PC-9 (cell line): ENCODE results near the gene STK32B. TPM values are rescaled to one million over a fixed set of nuclear protein-coding genes. Genes with fewer than 3 reads are reported as not detected.

ENCODE experiments used
- BruUV-seq: library from RNA; stranded (reverse); fragments of 400-500 nt; replicated peaks from 2 replicates; lab custom pipeline; 2021; lab: Mats Ljungman, UMichigan
- CTCF ChIA-PET: fragments of 300-600 bp; sonication (Branson Sonifier 250); formaldehyde crosslinking; loops from one replicate; lab custom pipeline; 2022; ENCODE audit warnings: antibody characterized with exemption; lab: Charles Lee
- POLR2A ChIA-PET: fragments of 300-600 bp; sonication (Branson Sonifier 250); formaldehyde crosslinking; loops from one replicate; lab custom pipeline; 2022; ENCODE audit warnings: antibody characterized with exemption; ENCODE audit not compliant: unreplicated experiment; lab: Charles Lee
- DNase-seq, 2 experiments: peaks; one replicate each; pipeline versions ENCODE4 v3.0.0 to v3.0.0-alpha.2; 2015 to 2022; ENCODE audit warnings: mixed read lengths in 1 of 2
- H2AFZ ChIP-seq: fragments of 200-600 bp; sonication (generic); 2 replicates; pipeline ENCODE4 v1.8.1; 2017; ENCODE audit warnings: antibody characterized with exemption
- H3F3A ChIP-seq: fragments of 200-600 bp; sonication (generic); 2 replicates; pipeline ENCODE4 v1.8.1; 2017; ENCODE audit warnings: antibody characterized with exemption, mild to moderate bottlenecking, low read depth; ENCODE audit not compliant: insufficient read depth
- H3K27ac ChIP-seq: fragments of 200-600 bp; sonication (generic); 2 replicates; pipeline ENCODE4 v1.6.1; 2016; ENCODE audit warnings: mixed run types
- H3K27me3 ChIP-seq: fragments of 200-600 bp; sonication (generic); 2 replicates; pipeline ENCODE4 v1.6.1; 2016; ENCODE audit warnings: low read depth, mixed run types; ENCODE audit not compliant: insufficient read depth
- H3K36me3 ChIP-seq: fragments of 200-600 bp; sonication (generic); 2 replicates; pipeline ENCODE4 v1.6.1; 2016; ENCODE audit warnings: low read depth, mixed run types
- H3K4me1 ChIP-seq: fragments of 200-600 bp; sonication (generic); replicated peaks from 2 replicates; pipeline ENCODE4 v1.6.1; 2016; ENCODE audit warnings: mixed run types; ENCODE audit not compliant: insufficient read depth
- H3K4me2 ChIP-seq: fragments of 200-600 bp; sonication (generic); 2 replicates; pipeline ENCODE4 v1.6.1; 2017; ENCODE audit warnings: mixed run types
- H3K4me3 ChIP-seq: fragments of 200-600 bp; sonication (generic); 2 replicates; pipeline ENCODE4 v1.6.1; 2016; ENCODE audit warnings: mixed run types
- H3K79me2 ChIP-seq: fragments of 200-600 bp; sonication (generic); 2 replicates; pipeline ENCODE4 v1.6.1; 2017; ENCODE audit warnings: low read depth, mixed run types
- H3K9me2 ChIP-seq: fragments of 200-600 bp; sonication (generic); 2 replicates; pipeline ENCODE4 v1.8.1; 2017; ENCODE audit warnings: mild to moderate bottlenecking; ENCODE audit not compliant: insufficient read depth
- H3K9me3 ChIP-seq: fragments of 200-600 bp; sonication (generic); 2 replicates; pipeline ENCODE4 v1.8.1; 2016; ENCODE audit warnings: low read depth; ENCODE audit not compliant: insufficient read depth
- H4K20me1 ChIP-seq: fragments of 200-600 bp; sonication (generic); 2 replicates; pipeline ENCODE4 v1.8.1; 2017; ENCODE audit not compliant: insufficient read depth
- CTCF ChIP-seq: fragments of 200-600 bp; sonication (generic); conservative IDR thresholded peaks from 2 replicates; pipeline ENCODE4 v1.6.1; 2017; ENCODE audit warnings: mixed run types, antibody characterized with exemption, mild to moderate bottlenecking, moderate library complexity
- EZH2 ChIP-seq: fragments of 200-600 bp; sonication (generic); IDR thresholded peaks from 2 replicates; pipeline ENCODE4 v1.8.0; 2017; ENCODE audit warnings: antibody characterized with exemption, low read depth
- intact Hi-C: fragments of 100-400 bp; cut with micrococcal nuclease; formaldehyde crosslinking; loops from one replicate; pipeline ENCODE4 v1.10.0; 2022; ENCODE audit not compliant: unreplicated experiment
- total RNA-seq: library from RNA; stranded (reverse); gene quantifications from 2 replicates; pipeline ENCODE4 v1.2.3, GENCODE V29; 2021

The STK32B gene
- total RNA-seq, 1 experiment from 2014 or later: not detected

GRCh38 chr4:5118994-5119835, 67.9 kb downstream of the STK32B start:
- Histone ChIP-seq H3K9me2 (no peaks in the 10 kb centered on the region), H3K4me3 (no peak overlapping the region), H3K4me1 (no peaks in the 10 kb centered on the region), H3F3A (no peaks in the 10 kb centered on the region), H3K4me2 (no peak overlapping the region), H3K79me2 (no peaks in the 10 kb centered on the region), H3K27ac (no peak overlapping the region), H3K9me3 (no peaks in the 10 kb centered on the region), H3K36me3 (no peaks in the 10 kb centered on the region), H2AFZ (no peak overlapping the region), H4K20me1 (no peaks in the 10 kb centered on the region), H3K27me3 (peaks cover 14% of the 10 kb centered on the region; the same call in 1 of the 2 replicates)
- DNase-seq: no peak
- CTCF ChIA-PET: no interaction called here
- POLR2A ChIA-PET: no interaction called here
- intact Hi-C loops: no loop called here
- no TSS peak for BruUV-seq
- TF ChIP-seq CTCF (no peak), EZH2 (no peak)

GRCh38 chr4:5120067-5120466, 68.8 kb downstream of the STK32B start:
- Histone ChIP-seq H3K4me1 (no peaks in the 10 kb centered on the region), H3K9me2 (no peaks in the 10 kb centered on the region), H4K20me1 (no peaks in the 10 kb centered on the region), H3K27ac (no peak overlapping the region), H3F3A (no peaks in the 10 kb centered on the region), H3K9me3 (no peaks in the 10 kb centered on the region), H3K4me3 (no peak overlapping the region), H2AFZ (no peak overlapping the region), H3K27me3 (peaks cover 14% of the 10 kb centered on the region; the same call in 1 of the 2 replicates), H3K36me3 (no peaks in the 10 kb centered on the region), H3K4me2 (no peak overlapping the region), H3K79me2 (no peaks in the 10 kb centered on the region)
- CTCF ChIA-PET: no interaction called here
- POLR2A ChIA-PET: no interaction called here
- TF ChIP-seq CTCF: no peak
- no peak for TF ChIP-seq EZH2
- no TSS peak for BruUV-seq
- no peak for DNase-seq
- intact Hi-C loops: no loop called here

- H3K4me1 ChIP-seq: no peaks in the 10 kb centered on the region
- no peaks in the 10 kb centered on the region for H4K20me1 ChIP-seq
- no peak overlapping the region for H3K27ac ChIP-seq
- CTCF ChIA-PET: no interaction called here
- intact Hi-C loops: no loop called here
- H3K36me3 ChIP-seq: no peaks in the 10 kb centered on the region
- H3K9me2 ChIP-seq: no peaks in the 10 kb centered on the region
- no TSS peak for BruUV-seq
- no peak overlapping the region for H3K4me2 ChIP-seq
- no peaks in the 10 kb centered on the region for H3K79me2 ChIP-seq
- no peaks in the 10 kb centered on the region for H3K9me3 ChIP-seq
- no peaks in the 10 kb centered on the region for H3F3A ChIP-seq
- no peak overlapping the region for H2AFZ ChIP-seq
- H3K27me3 ChIP-seq: peaks cover 14% of the 10 kb centered on the region; the same call in 1 of the 2 replicates
- no peak overlapping the region for H3K4me3 ChIP-seq
- DNase-seq: no peak
- POLR2A ChIA-PET: no interaction called here
- TF ChIP-seq CTCF: no peak
- TF ChIP-seq EZH2: no peak
Observed at GRCh38 chr4:5120468-5120867, 69.2 kb downstream of the STK32B start.
